ENCODE data around the gene PHAX.
"Not testable (repeated sequence)": the region's sequence is repeated elsewhere in the genome, so short reads cannot be mapped to it uniquely, and the experiment has no call there.

The PHAX gene, protein sequence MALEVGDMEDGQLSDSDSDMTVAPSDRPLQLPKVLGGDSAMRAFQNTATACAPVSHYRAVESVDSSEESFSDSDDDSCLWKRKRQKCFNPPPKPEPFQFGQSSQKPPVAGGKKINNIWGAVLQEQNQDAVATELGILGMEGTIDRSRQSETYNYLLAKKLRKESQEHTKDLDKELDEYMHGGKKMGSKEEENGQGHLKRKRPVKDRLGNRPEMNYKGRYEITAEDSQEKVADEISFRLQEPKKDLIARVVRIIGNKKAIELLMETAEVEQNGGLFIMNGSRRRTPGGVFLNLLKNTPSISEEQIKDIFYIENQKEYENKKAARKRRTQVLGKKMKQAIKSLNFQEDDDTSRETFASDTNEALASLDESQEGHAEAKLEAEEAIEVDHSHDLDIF

DNA sequence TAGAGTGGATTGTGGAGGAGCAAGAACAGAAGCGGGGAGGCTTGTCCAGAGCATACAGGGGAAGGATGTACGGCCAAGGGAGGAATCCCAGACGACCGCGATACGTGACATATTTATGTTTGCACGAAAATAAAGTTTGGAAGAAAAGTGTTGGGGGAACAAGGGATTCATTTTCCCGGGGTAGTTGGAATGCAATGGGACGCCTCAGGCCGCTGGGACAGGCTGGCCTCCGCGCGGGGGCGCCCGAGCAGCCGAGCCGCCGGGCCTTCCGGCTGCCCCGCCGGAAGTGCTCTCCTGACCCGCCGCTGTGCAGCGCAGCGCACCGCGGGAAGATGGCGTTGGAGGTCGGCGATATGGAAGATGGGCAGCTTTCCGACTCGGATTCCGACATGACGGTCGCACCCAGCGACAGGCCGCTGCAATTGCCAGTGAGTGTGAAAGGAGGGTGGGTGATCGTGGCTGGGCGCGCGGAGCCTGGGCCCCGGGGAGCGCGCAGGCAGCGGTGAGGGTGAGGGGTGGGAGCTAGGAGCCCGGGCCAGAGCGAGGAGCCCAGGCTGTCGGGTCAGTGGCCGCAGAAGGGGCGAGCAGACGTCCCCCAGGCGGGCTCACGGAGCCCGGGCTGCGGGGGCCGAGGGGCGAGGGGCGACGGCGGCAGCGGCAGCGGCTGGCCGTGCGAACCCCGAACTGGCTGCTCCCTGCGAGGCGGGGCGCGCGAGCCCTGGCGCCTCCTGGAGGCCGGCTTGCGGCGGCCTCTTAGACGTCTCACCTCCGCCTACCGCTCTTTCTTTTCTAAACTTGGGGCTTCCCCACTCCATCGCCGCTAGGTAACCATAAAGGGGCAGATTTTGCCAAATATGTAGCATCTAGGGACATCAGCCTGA, at the start of gene PHAX:
Gene PHAX (plus strand): TSS at position 317 of the 881 bp plus-strand sequence. CDS start 16 bp downstream, at position 333.
- DNase-seq: peak; percentile 91

DNA sequence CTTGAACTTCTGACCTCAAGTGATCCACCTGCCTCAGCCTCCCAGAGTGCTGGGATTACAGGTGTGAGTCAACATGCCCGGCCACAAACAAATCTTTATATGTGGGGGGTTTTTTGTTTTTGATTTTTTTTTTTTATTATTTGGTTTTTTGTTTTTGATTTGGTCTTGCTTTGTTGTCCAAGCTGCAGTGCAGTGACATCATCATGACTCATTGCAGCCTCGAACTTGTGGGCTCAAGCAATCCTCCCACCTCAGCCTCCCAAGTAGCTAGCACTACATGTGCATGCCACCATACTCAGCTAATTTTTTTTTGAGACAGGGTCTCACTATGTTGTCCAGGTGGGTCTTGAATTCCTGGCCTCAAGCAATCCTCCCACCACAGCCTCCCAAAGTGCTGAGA, 48.1 kb upstream of the PHAX start:
- no peak for DNase-seq

DNA sequence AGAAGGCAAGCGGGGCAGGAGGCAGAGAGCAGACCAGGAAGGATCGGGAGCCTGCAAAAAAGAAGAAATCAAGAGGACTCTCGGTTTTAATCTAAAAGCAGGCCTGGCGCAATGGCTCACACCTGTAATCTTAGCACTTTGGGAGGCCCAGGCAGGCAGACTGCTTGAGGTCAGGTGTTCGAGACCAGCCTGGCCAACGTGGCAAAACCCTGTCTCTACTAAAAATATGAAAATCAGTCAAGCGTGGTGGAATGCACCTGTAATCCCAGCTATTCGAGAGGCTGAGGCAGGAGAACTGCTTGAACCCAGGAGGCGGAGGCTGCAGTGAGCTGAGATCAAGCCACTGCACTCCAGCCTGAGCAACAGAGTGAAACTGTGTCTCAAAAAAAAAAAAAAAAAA, 45.6 kb upstream of the PHAX start:
- DNase-seq: not testable (repeated sequence)

DNA sequence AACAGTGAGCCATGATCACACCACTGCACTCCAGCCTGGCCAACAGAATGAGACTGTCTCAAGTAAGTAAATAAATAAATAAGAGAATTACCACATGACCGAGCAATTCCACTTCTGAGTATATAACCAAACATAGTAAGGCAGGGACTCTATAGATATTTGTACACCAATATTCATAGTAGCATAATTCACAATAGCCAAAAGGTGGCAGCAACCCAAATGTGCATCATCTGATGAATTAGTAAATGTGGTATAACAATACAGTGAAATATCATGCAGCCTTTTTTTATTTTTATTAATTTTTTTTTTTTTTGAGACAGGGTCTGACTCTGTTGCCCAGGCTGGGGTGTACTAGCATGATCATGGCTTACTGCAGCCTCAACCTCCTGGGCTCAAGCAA, 38.8 kb upstream of the PHAX start:
- no peak for DNase-seq

DNA sequence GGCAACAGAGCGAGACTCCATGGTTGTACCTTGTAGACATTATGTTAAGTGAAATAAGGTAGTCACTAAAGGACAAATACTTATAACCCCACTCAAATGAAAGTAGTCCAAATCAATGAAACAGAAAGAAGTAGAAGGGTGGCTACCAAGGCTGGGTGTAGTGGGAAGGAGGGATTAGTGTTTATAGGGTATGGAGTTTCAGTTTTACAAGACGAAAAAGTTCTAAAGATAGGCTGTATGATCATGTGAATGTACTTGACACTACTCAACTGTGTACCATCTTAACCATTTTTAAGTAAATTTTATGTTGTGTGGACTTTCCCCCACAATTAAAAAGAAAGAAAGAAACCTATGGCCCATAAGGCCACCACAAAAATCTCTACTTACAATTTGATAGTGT, 37.9 kb upstream of the PHAX start:
- DNase-seq: no peak

DNA sequence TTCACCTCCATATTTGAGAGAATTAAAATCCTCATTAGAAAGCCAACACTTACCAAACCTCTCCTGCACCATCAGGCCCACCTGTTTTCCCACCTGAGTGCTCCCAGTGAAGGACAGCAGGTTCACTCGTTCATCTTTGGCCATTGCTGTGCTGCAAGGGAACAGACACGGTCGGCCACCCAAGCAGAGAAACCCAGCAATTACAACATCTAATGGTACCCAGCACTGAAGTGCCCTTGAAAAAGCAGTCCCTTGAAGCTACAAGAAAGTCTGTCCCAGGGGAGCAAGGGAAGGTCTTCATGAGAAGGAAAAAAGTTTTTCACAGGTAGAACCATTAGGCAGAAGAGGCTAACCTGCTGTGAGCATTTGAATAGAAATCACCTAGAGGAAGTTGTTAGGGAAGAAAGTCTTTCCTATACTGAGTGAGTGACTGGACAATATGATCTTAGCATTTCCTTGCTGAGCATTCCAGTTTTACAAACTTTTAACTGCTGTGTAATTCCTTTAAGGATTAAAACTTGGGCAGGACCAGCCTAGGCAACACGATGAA, 32.5 kb upstream of the PHAX start:
- DNase-seq: no peak

DNA sequence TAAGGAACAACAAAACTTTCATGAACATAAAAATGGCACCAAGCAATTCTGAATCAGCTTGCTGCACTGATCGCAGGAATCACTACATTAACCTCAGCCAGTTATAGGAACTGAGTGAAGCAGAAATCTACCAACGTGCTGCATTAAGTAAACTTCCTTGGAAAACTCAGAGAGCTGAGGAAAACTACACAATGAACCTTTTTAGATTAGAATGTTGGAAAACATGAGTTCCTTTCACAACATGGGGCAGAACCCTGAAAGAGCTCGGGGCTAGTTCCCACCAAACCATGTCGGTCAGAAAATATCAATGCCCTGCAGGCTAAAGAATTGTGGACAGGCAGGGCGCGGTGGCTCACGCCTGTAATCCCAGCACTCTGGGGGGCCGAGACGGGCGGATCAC, 25.1 kb upstream of the PHAX start:
- no peak for DNase-seq

DNA sequence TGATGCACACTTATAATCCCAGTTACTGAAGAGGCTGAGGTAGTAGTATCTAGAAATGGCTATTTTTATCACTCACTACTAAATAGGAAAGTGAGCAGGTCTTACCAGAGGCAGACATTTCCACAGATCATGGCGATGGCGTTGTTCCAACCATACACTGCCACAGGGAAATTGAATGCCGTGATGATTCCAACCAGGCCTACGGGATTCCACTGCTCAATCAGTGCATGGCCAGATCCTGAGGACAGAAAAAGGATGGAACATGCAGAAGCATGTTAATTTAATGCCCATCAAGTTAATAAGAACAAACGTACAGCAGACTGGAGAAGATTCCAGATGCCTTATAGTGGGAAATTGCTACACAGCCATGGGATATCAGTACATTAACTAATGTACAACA, 23.8 kb upstream of the PHAX start:
- no peak for DNase-seq

DNA sequence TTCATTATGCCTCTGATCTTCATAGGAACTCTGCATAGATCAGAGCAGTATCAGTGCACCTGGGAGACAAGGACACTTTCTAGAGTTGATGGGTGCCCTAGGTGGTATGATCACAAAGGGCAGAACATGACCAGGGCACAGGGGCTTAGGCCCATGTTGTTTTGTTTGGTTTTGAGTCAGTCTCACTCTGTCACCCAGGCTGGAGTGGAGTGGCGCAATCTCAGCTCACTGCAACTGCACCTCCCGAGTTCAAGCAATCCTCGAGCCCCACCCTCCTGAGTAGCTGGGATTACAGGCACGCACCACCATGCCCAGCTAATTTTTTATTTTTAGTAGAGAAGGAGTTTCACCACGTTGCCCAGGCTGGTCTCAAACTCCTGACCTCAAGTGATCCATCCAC, 23.3 kb upstream of the PHAX start:
- no peak for DNase-seq

DNA sequence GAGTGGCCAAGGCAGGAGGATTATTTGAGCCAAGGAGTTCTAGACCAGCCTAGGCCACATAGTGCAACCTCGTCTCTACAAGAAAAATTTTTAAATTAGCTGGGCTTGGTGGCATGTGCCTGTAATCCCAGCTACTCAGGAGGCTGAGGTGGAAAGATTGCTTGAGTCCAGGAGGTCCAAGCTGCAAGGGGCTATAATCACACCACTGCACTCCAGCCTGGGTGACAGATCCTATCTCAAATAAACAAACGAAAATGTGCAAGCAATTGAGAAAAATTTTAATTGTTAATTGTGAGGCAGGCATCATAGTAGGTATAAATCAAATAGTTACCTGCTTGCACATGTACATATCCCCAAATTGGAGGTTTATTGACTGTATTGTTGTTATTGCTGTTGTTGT, 21.0 kb upstream of the PHAX start:
- no peak for DNase-seq

DNA sequence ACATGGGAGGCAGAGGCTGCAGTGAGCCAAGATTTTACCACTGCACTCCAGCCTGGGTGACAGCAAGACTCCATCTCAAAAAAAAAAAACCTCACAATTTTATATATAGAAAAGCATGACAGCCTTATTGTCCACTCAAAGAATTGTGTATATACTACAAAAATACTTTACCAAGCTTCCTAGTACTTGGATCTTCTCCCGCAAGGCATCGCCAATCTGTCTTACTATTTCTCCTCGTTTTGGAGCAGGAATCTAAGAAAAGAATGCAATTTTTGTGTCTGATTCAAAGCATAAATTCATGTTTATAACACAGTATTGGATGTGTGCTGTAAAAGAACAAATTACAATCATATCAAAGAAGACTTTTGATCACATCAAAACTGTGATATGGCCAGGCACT, 17.0 kb upstream of the PHAX start:
- no peak for DNase-seq

DNA sequence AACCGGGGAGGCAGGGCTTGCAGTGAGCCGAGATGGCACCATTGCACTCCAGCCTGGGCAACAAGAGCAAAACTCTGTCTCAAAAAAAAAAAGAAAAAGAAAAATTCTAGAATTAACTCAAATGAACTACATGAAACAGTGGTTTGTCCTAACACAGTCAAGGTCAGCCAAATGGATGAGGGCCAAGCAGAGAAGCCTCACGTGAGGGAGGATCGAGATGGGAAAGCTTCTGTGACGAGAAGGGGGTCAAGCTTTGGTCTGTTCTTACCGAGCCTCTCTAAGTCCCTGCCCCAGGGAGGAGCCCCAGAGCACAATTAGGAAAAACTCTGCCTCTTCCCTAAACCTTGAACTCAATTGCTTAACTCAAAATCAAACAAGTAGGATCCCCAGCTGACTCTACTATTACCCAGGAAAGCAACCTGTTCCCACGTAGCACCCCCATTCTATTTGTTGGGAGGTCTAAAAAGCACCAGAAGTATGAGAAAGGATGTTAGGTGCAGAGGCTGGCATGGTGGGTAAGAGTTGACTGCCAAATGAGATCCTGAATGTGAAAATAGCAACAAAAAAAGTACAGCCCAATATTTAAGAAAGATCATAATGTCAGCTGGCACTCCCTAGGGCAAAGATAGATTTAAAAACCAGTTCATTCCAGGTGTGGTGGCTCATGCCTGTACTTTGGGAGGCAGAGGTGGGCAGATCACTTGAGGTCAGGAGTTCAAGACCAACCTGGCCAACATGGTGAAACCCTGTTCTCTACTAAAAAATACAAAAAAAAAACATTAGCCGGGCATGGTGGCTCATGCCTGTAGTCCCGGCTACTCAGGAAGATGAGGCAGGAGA, 13.0 kb upstream of the PHAX start:
- DNase-seq: no peak

DNA sequence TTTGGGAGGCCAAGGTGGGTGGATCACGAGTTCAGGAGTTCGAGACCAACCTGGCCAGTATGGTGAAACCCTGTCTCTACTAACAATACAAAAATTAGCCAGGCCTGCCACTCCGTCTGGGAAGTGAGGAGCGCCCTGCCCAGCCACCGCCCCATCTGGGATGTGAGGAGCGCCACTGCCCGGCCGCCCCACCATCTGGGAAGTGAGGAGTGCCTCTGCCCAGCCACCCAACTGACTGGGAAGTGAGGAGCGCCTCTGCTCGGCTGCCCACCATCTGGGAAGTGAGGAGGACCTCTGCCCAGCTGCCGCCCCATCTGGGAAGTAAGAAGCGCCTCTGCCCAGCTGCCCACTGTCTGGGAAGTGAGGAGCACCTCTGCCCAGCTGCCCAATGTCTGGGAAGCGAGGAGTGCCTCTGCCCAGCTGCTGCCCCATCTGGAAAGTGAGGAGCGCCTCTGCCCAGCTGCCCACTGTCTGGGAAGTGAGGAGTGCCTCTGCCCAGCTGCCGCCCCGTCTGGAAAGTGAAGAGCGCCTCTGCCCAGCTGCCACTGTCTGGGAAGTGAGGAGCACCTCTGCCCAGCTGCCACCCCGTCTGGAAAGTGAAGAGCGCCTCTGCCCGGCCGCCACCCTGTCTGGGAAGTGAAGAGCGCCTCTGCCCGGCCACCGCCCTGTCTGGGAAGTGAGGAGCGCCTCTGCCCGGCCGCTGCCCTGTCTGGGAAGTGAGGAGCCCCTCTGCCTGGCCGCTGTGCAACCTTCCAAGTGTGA, 11.0 kb upstream of the PHAX start:
- no peak for DNase-seq

DNA sequence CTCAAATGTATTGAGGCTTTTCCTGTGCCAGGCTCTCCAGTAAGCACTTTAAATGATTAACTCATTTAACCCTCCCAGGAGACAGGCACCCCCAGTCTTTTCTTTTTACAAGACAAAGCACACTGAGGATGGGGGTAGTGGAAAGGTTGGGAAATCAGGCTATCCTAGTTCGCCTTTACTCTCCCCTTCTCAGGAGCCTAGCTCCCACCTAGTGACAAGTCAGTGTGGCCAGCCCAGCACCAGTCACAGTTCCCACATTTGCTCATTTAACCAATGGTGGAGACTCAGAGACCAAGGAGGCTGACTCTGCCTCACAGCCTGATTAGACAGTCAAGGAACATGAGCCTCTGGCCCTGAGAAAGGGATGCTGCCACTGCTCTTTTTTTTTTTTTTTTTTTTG, 9.2 kb upstream of the PHAX start:
- no peak for DNase-seq

DNA sequence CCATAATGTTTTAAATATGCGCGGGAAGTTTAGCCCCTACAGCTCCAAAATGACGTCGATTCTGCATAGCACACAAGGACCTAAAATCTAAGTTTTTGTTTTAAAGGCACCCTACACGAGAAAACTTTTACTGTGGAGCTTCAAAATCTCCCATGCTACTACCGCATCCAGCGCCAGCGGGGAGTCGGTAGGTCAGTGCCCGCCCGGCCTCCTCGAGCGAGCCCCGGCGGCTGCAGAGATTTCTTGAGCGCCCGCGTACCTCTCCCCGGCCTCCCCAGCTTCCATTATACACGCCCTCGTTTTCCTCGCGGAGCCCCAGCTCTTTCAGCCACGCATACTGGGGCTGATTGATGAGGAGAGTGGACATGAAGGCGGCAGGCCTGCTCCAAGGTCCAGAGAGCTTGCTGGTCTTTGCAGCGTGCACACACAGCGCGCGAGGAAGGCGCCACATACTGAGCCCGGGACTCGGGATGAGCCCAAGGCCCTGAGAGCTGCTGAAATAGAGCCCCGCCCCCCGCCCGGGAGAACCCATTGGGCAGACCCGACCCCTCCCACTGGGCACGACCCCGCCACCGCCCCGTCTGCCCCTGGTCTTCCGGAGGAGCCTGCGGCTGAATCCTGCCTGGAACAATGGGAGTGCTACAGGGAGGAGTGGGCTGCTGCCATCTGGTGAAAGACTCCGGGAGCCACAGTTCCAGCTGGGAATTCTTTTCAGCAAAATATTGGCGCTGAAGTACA, 5.8 kb upstream of the PHAX start, which contains the start of gene ALDH7A1:
Gene ALDH7A1 (minus strand): TSS at position 472 of the 738 bp plus-strand sequence. CDS start 21 bp downstream, at position 451.
- DNase-seq: peak; percentile 72

DNA sequence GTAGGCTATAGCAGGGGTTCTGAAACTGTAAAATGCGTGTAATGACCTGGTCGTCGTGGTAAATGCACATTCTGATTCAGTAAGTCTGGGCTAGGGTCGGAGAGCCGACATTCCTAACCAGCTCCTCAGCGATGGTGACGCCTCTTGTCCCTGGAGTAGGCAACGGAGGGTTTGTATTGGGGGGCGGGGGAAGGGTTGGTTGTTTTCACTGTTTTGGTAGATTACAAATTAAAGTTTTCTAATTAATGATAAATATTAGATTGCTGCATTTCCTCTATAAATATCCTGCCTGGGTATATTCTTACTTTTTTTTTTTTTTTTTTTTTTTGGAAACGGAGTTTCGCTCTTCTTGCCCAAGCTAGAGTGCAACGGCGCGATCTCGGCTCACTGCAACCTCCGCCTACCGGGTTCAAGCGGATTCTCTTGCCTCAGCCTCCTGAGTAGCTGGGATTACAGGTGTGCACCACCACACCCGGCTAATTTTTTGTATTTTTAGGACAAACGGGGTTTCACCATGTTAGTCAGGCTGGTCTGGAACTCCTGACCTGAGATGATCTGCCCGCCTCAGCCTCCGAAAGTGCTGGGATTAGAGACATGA, 5.2 kb upstream of the PHAX start:
- DNase-seq: no peak

DNA sequence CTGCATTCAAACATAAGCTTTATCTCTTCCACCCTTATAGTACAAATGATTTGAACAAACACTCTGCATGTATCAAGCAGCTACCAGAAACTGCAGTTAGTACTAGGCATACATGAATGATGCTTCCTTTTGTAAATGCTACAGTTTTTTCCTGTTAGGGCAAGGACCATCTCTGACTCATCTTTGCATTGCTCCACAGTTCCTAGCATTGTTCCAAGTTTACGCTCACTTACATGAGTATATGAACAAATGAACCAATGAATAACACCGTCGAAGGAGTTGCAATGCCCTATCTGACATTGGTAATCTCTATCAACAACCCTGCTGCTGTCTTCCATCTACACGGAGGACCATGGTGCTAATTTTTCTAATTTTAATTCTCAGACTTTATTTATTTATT, 3.6 kb upstream of the PHAX start:
- DNase-seq: no peak

DNA sequence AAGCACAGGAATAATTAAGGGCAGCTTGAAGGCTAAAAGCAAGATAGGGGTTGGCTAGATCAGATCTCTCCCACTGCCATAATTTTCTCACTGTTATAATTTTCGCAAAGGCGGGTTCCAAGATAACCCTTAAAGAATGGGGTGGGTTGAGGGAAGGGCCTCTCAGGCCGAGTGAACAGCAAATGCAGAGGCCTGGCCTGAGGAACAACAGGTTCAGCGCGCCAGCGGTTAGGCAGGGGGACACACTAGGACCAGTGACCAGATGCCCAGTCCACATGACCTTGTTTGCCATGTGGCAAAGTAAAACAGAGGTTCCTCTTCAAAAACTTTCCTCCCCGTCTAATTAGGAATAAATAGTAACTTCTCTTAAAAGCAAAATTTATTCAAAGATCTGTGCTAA, 1.2 kb upstream of the PHAX start:
- no peak for DNase-seq

DNA sequence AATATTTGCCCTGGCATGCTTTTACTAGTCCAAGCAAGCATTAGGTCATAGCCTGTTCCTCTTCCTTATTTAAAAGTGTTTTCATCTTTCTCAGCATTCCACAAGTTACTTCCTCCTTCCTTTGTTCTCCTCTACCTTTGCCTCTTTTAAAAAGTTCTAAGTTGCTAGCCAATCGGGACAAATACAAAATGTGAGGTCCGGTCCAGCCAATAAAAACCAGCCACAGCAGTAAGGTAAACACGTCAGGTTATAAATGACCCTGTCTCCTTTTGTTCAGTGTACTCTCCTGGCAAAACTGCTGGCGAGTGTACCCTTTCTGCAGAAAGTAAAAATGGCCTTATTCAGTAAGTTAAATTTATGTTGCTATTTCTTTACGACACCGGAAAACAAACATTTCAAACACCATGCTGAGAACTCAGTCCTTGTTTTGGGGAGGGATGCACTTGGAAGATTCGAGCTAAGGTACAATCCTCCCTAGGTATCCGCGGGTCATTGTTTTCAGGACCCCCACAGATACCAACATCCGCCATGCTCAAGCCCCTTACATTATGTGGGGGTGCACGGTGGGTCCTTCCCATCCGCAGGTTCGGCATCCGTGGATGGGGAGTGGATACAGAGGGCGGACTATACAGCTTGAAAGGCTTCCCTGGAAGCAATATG, 646 bp upstream of the PHAX start:
- DNase-seq: not testable (repeated sequence)

DNA sequence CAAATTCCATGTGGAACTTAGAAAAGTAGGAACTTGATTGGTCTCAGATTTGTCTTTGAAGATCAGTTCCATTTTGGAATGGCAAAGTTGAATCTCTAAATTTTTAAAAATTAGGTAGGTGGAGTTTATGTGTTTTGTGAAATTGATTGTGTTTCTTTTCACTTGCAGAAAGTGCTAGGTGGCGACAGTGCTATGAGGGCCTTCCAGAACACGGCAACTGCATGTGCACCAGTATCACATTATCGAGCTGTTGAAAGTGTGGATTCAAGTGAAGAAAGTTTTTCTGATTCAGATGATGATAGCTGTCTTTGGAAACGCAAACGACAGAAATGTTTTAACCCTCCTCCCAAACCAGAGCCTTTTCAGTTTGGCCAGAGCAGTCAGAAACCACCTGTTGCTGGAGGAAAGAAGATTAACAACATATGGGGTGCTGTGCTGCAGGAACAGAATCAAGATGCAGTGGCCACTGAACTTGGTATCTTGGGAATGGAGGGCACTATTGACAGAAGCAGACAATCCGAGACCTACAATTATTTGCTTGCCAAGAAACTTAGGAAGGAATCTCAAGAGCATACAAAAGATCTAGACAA, 2.8 kb downstream of the PHAX start:
- no peak for DNase-seq
